ENCODE data around the gene MAP3K7. TPM values are rescaled to one million over a fixed set of nuclear protein-coding genes. Genes with fewer than 3 reads are reported as not detected.

The MAP3K7 gene
- total RNA-seq, 3 donors from 2014 or later (not counting 1 experiment from before 2014, with no cell fraction given), result 17.5 to 30.2 (median 27.5) TPM

DNA sequence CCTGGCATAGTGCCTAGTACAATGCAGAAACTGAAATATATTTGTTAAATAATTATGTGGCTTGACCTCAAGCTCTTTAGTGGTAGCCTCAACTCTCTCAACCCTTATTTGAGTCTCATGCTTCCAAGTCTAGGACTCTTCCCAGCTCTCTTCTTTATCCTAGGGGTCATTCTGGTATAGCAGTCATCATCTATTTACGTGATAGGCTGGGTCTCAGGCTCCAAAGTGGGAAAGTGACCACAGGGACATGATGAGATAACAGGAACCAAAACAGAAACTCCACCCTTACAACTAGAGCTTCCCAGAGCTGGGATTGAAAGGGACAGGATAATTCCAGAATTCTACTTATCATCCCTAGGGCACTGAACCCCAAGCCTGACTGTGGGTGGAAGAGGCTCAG, 17.7 kb upstream of the MAP3K7 start:
- no peak overlapping the region for H3K4me3 Mint-ChIP-seq
- Histone ChIP-seq H3K4me3 (ENCODE audit: low read length) (no peak overlapping the region), H3K36me3 (ENCODE audit: control insufficient read depth, insufficient read depth, low read length) (no peaks in the 10 kb centered on the region), H3K27me3 (ENCODE audit: control insufficient read depth, insufficient read depth, low read length) (peaks cover 10% of the 10 kb centered on the region), H3K4me1 (ENCODE audit: control insufficient read depth, insufficient read depth, low read length) (no peaks in the 10 kb centered on the region), H3K27ac (ENCODE audit: low read length) (no peak overlapping the region), H3K9me3 (ENCODE audit: control insufficient read depth, insufficient read depth, low read length) (no peaks in the 10 kb centered on the region)
- no peaks in the 10 kb centered on the region for H3K36me3 Mint-ChIP-seq
- intact Hi-C loops (cut with micrococcal nuclease), result no loop called here
- no peaks in the 10 kb centered on the region for H3K9me3 Mint-ChIP-seq
- TF ChIP-seq, protein P1, sequence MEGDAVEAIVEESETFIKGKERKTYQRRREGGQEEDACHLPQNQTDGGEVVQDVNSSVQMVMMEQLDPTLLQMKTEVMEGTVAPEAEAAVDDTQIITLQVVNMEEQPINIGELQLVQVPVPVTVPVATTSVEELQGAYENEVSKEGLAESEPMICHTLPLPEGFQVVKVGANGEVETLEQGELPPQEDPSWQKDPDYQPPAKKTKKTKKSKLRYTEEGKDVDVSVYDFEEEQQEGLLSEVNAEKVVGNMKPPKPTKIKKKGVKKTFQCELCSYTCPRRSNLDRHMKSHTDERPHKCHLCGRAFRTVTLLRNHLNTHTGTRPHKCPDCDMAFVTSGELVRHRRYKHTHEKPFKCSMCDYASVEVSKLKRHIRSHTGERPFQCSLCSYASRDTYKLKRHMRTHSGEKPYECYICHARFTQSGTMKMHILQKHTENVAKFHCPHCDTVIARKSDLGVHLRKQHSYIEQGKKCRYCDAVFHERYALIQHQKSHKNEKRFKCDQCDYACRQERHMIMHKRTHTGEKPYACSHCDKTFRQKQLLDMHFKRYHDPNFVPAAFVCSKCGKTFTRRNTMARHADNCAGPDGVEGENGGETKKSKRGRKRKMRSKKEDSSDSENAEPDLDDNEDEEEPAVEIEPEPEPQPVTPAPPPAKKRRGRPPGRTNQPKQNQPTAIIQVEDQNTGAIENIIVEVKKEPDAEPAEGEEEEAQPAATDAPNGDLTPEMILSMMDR (IDR thresholded peaks at IDR 0.05), result no peak
- DNase-seq, result no peak
- peaks cover 36 to 70% of the 10 kb centered on the region in 2 donors for H3K27me3 Mint-ChIP-seq (ENCODE audit: low read depth in 2 of 2)
- 67% methylated on average over 1 of the region's 1 CpG for WGBS (ENCODE audit: insufficient coverage)
- ATAC-seq, result no peak
- no peak overlapping the region for H3K27ac Mint-ChIP-seq
- no peaks in the 10 kb centered on the region for H3K4me1 Mint-ChIP-seq

DNA sequence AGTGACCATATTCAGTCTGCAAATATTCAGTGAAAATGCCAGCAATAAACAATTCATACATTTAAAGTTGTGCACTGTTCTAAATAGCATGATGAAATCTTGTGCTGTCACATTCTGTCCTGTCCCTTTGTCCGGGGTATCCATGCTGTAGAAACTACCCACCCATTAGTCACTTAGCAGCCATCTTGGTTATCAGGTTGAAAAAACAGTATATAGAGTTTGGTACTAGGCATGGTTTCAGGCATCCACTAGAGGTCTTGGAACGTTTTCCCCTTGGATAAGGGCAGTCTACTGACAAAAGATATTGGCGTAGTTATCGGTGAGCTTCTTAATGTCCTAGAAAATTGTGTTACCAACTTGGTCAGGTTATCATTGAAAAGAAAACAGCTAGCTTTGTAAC, 12.3 kb upstream of the MAP3K7 start:
- Histone ChIP-seq H3K9me3 (ENCODE audit: control insufficient read depth, insufficient read depth, low read length) (no peaks in the 10 kb centered on the region), H3K4me1 (ENCODE audit: control insufficient read depth, insufficient read depth, low read length) (no peaks in the 10 kb centered on the region), H3K27me3 (ENCODE audit: control insufficient read depth, insufficient read depth, low read length) (peaks cover 22% of the 10 kb centered on the region), H3K4me3 (ENCODE audit: low read length) (no peak overlapping the region), H3K36me3 (ENCODE audit: control insufficient read depth, insufficient read depth, low read length) (no peaks in the 10 kb centered on the region), H3K27ac (ENCODE audit: low read length) (no peak overlapping the region)
- no peak for DNase-seq
- Mint-ChIP-seq H3K27ac (no peak overlapping the region), H3K9me3 (no peaks in the 10 kb centered on the region), H3K4me1 (no peaks in the 10 kb centered on the region), H3K36me3 (no peaks in the 10 kb centered on the region), H3K27me3 (ENCODE audit: low read depth in 2 of 2) (peaks cover 26 to 56% of the 10 kb centered on the region in 2 donors), H3K4me3 (no peak overlapping the region)
- intact Hi-C loops (cut with micrococcal nuclease), result no loop called here
- 86% methylated on average over 4 of the region's 4 CpGs for WGBS (ENCODE audit: insufficient coverage)
- TF ChIP-seq, protein P1 (IDR thresholded peaks at IDR 0.05), result no peak
- ATAC-seq, result no peak

DNA sequence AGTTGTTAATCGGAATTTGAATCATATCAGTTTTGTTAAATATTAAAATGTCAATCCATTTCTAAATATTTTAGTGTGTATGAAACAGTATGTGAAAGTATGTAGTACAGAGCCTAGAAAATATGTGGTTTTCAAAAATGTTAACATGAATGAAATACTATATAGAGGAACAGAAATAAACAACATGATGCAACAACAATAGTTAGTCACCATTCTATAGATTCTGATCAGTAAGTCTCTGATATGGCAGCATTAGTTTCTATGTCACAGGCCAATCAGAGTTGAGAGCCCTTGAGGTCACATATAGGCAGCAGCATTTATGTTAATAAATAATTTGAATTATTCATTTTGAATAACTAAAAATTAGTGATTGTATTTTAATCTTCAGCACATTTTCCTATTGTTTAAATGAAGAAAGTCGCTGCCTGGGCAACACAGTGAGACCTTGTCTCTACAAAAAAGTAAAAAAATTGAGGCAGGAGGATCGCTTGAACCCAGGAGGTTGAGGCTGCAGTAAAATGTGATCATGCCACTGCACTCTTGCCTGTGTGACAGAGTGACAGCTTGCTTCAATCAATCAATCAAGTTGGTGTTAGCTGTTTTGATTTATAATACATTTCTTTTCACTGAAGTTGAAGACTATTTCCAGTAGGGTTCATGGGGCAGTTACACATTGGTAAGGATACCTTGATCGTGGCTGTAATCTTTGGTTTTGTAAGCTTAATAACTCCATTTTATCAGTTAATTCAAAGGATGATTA, 11.5 kb upstream of the MAP3K7 start:
- TF ChIP-seq, protein P1 (IDR thresholded peaks at IDR 0.05), result no peak
- Mint-ChIP-seq H3K9me3 (no peaks in the 10 kb centered on the region), H3K27ac (no peak overlapping the region), H3K36me3 (no peaks in the 10 kb centered on the region), H3K4me3 (no peak overlapping the region), H3K4me1 (no peaks in the 10 kb centered on the region), H3K27me3 (ENCODE audit: low read depth in 2 of 2) (peaks cover 28 to 55% of the 10 kb centered on the region in 2 donors)
- intact Hi-C loops (cut with micrococcal nuclease), result no loop called here
- no peak overlapping the region for H3K27ac ChIP-seq (ENCODE audit: low read length)
- no peaks in the 10 kb centered on the region for H3K4me1 ChIP-seq (ENCODE audit: control insufficient read depth, insufficient read depth, low read length)
- 76% methylated on average over 2 of the region's 4 CpGs for WGBS (ENCODE audit: insufficient coverage)
- no peak overlapping the region for H3K4me3 ChIP-seq (ENCODE audit: low read length)
- DNase-seq, result no peak
- H3K36me3 ChIP-seq (ENCODE audit: control insufficient read depth, insufficient read depth, low read length), result no peaks in the 10 kb centered on the region
- ATAC-seq, result no peak
- no peaks in the 10 kb centered on the region for H3K9me3 ChIP-seq (ENCODE audit: control insufficient read depth, insufficient read depth, low read length)
- H3K27me3 ChIP-seq (ENCODE audit: control insufficient read depth, insufficient read depth, low read length), result peaks cover 28% of the 10 kb centered on the region
